ENCODE measurements around the gene C6. TPM values are rescaled to one million over a fixed set of nuclear protein-coding genes. Genes with fewer than 3 reads are reported as not detected.
A peak's percentile ranks its signal among the peaks of the same experiment; 100 is the strongest.

The C6 gene
- total RNA-seq, 1 donor from 2014 or later = not detected

DNA sequence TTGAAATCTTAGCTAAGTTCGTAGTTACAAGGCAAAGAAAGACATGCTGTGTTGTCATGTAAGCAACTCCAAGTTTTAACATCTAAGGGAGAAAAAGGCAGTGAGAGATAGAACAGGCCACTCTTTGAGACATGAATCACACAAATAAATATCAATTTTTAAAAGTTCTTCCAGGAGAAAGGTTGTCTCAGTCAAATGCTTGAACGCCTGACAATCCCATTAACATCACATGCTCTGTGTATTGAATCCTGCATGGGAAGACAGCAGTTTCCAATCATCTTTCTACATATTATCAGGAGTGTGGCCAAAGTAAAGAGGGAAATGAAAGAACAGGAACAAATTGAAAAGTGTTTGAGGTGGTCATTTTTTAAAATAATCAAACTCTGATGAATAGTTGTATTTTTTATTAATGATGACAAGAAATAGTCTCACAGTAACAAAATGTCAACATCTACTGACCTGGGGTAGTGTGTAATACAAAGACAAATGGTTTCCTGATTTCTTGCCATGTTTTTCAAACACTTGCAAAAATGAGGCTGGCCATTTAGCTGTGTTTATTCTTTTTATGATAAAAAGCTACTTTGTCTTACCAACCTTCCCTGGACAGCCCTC lies 6.4 kb upstream of the C6 start:
- H3K4me2 ChIP-seq = no peak overlapping the region
- no peak overlapping the region for H3K4me3 ChIP-seq
- no peaks in the 10 kb centered on the region for H3K79me2 ChIP-seq (ENCODE audit: low read depth)
- H3K4me1 ChIP-seq = peaks cover 13% of the 10 kb centered on the region
- no peaks in the 10 kb centered on the region for H3K36me3 ChIP-seq
- peak overlapping the region; percentile 9 for H2AFZ ChIP-seq (replicated peaks)
- no peaks in the 10 kb centered on the region for H3K27me3 Mint-ChIP-seq (ENCODE audit: insufficient read depth, low read depth)
- H3K9me3 Mint-ChIP-seq = no peaks in the 10 kb centered on the region
- H4K20me1 ChIP-seq (ENCODE audit: low read depth) = no peaks in the 10 kb centered on the region
- no peaks in the 10 kb centered on the region for H3K9me3 ChIP-seq (ENCODE audit: low read depth)
- H3K4me1 Mint-ChIP-seq = peaks cover 9% of the 10 kb centered on the region
- H3K4me3 Mint-ChIP-seq = no peak overlapping the region
- no peak overlapping the region for H3K27ac ChIP-seq
- H3F3A ChIP-seq (ENCODE audit: low read depth) = no peaks in the 10 kb centered on the region
- H3K27ac Mint-ChIP-seq = no peak overlapping the region
- no peak for DNase-seq (ENCODE audit: low spot score)
- H3K9ac ChIP-seq = no peak overlapping the region
- no peak for TF ChIP-seq CTCF (IDR thresholded peaks at IDR 0.05)
- no peaks in the 10 kb centered on the region for H3K36me3 Mint-ChIP-seq
- no peaks in the 10 kb centered on the region for H3K27me3 ChIP-seq

GRCh38 chr5:41218929-41219657 lies 5.8 kb upstream of the C6 start:
- Histone ChIP-seq H3K27ac (no peak overlapping the region), H4K20me1 (ENCODE audit: low read depth) (no peaks in the 10 kb centered on the region), H3K4me3 (no peak overlapping the region), H3K36me3 (no peaks in the 10 kb centered on the region), H3K9ac (no peak overlapping the region), H2AFZ (replicated peaks) (peak overlapping the region; percentile 63), H3K79me2 (ENCODE audit: low read depth) (no peaks in the 10 kb centered on the region), H3K9me3 (ENCODE audit: low read depth) (no peaks in the 10 kb centered on the region), H3K4me1 (peaks cover 13% of the 10 kb centered on the region), H3F3A (ENCODE audit: low read depth) (no peaks in the 10 kb centered on the region), H3K4me2 (no peak overlapping the region), H3K27me3 (no peaks in the 10 kb centered on the region)
- H3K27me3 Mint-ChIP-seq (ENCODE audit: insufficient read depth, low read depth) = no peaks in the 10 kb centered on the region
- DNase-seq (ENCODE audit: low spot score) = peak; percentile 21
- H3K27ac Mint-ChIP-seq = no peak overlapping the region
- H3K4me1 Mint-ChIP-seq = peaks cover 9% of the 10 kb centered on the region
- no peaks in the 10 kb centered on the region for H3K9me3 Mint-ChIP-seq
- no peaks in the 10 kb centered on the region for H3K36me3 Mint-ChIP-seq
- no peak for TF ChIP-seq CTCF (IDR thresholded peaks at IDR 0.05)
- TF ChIP-seq EZH2 (IDR thresholded peaks at IDR 0.05) = no peak
- no peak for TF ChIP-seq EZH2phosphoT487 (IDR thresholded peaks at IDR 0.05)
- no peak overlapping the region for H3K4me3 Mint-ChIP-seq

- H3K27ac ChIP-seq = no peak overlapping the region
- no peaks in the 10 kb centered on the region for H3K9me3 ChIP-seq (ENCODE audit: low read depth)
- Mint-ChIP-seq H3K9me3 (no peaks in the 10 kb centered on the region), H3K27me3 (ENCODE audit: insufficient read depth, low read depth) (no peaks in the 10 kb centered on the region), H3K4me3 (no peak overlapping the region), H3K27ac (no peak overlapping the region), H3K4me1 (peaks cover 3% of the 10 kb centered on the region), H3K36me3 (no peaks in the 10 kb centered on the region)
- no peak overlapping the region for H2AFZ ChIP-seq (replicated peaks)
- H3F3A ChIP-seq (ENCODE audit: low read depth) = no peaks in the 10 kb centered on the region
- H3K79me2 ChIP-seq (ENCODE audit: low read depth) = no peaks in the 10 kb centered on the region
- H3K27me3 ChIP-seq = no peaks in the 10 kb centered on the region
- H3K4me1 ChIP-seq = peaks cover 7% of the 10 kb centered on the region
- H3K9ac ChIP-seq = no peak overlapping the region
- H3K36me3 ChIP-seq = no peaks in the 10 kb centered on the region
- TF ChIP-seq EZH2phosphoT487 (IDR thresholded peaks at IDR 0.05) = no peak
- TF ChIP-seq EZH2 (IDR thresholded peaks at IDR 0.05) = no peak
- TF ChIP-seq CTCF (IDR thresholded peaks at IDR 0.05) = no peak
- no peak overlapping the region for H3K4me3 ChIP-seq
- DNase-seq (ENCODE audit: low spot score) = no peak
- no peaks in the 10 kb centered on the region for H4K20me1 ChIP-seq (ENCODE audit: low read depth)
- no peak overlapping the region for H3K4me2 ChIP-seq
Measured at GRCh38 chr5:41214182-41214581, 850 bp upstream of the C6 start.
